Measurements from ENCODE around the gene UBE3A.
"Not testable (repeated sequence)": the region's sequence is repeated elsewhere in the genome, so short reads cannot be mapped to it uniquely, and the experiment has no call there.

The UBE3A gene

GRCh38 chr15:25453246-25453645, 14.4 kb upstream of the UBE3A start:
- H3K9me3 Mint-ChIP-seq; H3K36me3 Mint-ChIP-seq; H3K4me1 Mint-ChIP-seq; H3K27ac Mint-ChIP-seq; ATAC-seq; DNase-seq (ENCODE audit: low spot score in 2 of 2); H3K4me3 Mint-ChIP-seq: not testable (repeated sequence)

GRCh38 chr15:25451501-25451900, 12.7 kb upstream of the UBE3A start:
- no peaks in the 10 kb centered on the region for H3K4me1 Mint-ChIP-seq

GRCh38 chr15:25450163-25450562, 11.3 kb upstream of the UBE3A start:
- DNase-seq (ENCODE audit: low spot score in 2 of 2): no peak
- H3K4me1 Mint-ChIP-seq: no peaks in the 10 kb centered on the region
- ATAC-seq: no peak
- no peak overlapping the region for H3K27ac Mint-ChIP-seq
- no peak overlapping the region for H3K4me3 Mint-ChIP-seq
- peaks cover 8% of the 10 kb centered on the region for H3K9me3 Mint-ChIP-seq
- no peaks in the 10 kb centered on the region for H3K36me3 Mint-ChIP-seq

More at GRCh38 chr15:25451501-25451900, 12.7 kb upstream of the UBE3A start:
- H3K9me3 Mint-ChIP-seq: peaks cover 8% of the 10 kb centered on the region
- no peak overlapping the region for H3K4me3 Mint-ChIP-seq
- ATAC-seq: no peak
- DNase-seq (ENCODE audit: low spot score in 2 of 2): no peak
- H3K27ac Mint-ChIP-seq: no peak overlapping the region
- H3K36me3 Mint-ChIP-seq: no peaks in the 10 kb centered on the region

- ATAC-seq (no peak), DNase-seq (ENCODE audit: low spot score in 2 of 2) (no peak)
- H3K4me1 Mint-ChIP-seq: no peaks in the 10 kb centered on the region
- H3K36me3 Mint-ChIP-seq: no peaks in the 10 kb centered on the region
- H3K9me3 Mint-ChIP-seq: no peaks in the 10 kb centered on the region
- no peak overlapping the region for H3K4me3 Mint-ChIP-seq
- no peak overlapping the region for H3K27ac Mint-ChIP-seq
Measured at GRCh38 chr15:25446076-25446475, 7.3 kb upstream of the UBE3A start.

GRCh38 chr15:25445412-25445811, 6.6 kb upstream of the UBE3A start:
- ATAC-seq: no peak

GRCh38 chr15:25441111-25441510, 2.3 kb upstream of the UBE3A start:
- no peak overlapping the region for H3K27ac Mint-ChIP-seq
- no peak for ATAC-seq
- peaks cover 11% of the 10 kb centered on the region for H3K4me1 Mint-ChIP-seq
- H3K4me3 Mint-ChIP-seq: no peak overlapping the region
- no peaks in the 10 kb centered on the region for H3K9me3 Mint-ChIP-seq
- no peak for DNase-seq (ENCODE audit: low spot score in 2 of 2)
- H3K36me3 Mint-ChIP-seq: no peaks in the 10 kb centered on the region

More at GRCh38 chr15:25445412-25445811, 6.6 kb upstream of the UBE3A start:
- no peak for DNase-seq (ENCODE audit: low spot score in 2 of 2)
- Mint-ChIP-seq H3K4me3 (no peak overlapping the region), H3K9me3 (no peaks in the 10 kb centered on the region), H3K4me1 (no peaks in the 10 kb centered on the region), H3K27ac (no peak overlapping the region), H3K36me3 (no peaks in the 10 kb centered on the region)

- ATAC-seq (peak; percentile 3), DNase-seq (ENCODE audit: low spot score in 2 of 2) (no peak)
- H3K27ac Mint-ChIP-seq: peak overlapping the region; percentile 90
- H3K9me3 Mint-ChIP-seq: no peaks in the 10 kb centered on the region
- no peaks in the 10 kb centered on the region for H3K36me3 Mint-ChIP-seq
- peak overlapping the region; percentile 80 for H3K4me3 Mint-ChIP-seq
- H3K4me1 Mint-ChIP-seq: peaks cover 23% of the 10 kb centered on the region
Measured at GRCh38 chr15:25439369-25439836, 579 bp upstream of the UBE3A start.

GRCh38 chr15:25437777-25438600, 835 bp downstream of the UBE3A start:
- peaks cover 25% of the 10 kb centered on the region for H3K4me1 Mint-ChIP-seq
- H3K36me3 Mint-ChIP-seq: no peaks in the 10 kb centered on the region
- DNase-seq (ENCODE audit: low spot score in 2 of 2): peak; percentile 51 to 80
- ATAC-seq: peak; percentile 61
- peak overlapping the region; percentile 90 for H3K27ac Mint-ChIP-seq
- H3K4me3 Mint-ChIP-seq: peak overlapping the region; percentile 80
- no peaks in the 10 kb centered on the region for H3K9me3 Mint-ChIP-seq

- no peak for ATAC-seq
- H3K4me3 Mint-ChIP-seq: peak overlapping the region; percentile 80
Measured at GRCh38 chr15:25436707-25437106, 2.1 kb downstream of the UBE3A start.

GRCh38 chr15:25435474-25436243, 3.2 kb downstream of the UBE3A start:
- no peaks in the 10 kb centered on the region for H3K9me3 Mint-ChIP-seq
- no peak for DNase-seq (ENCODE audit: low spot score in 2 of 2)
- peaks cover 4% of the 10 kb centered on the region for H3K36me3 Mint-ChIP-seq
- H3K27ac Mint-ChIP-seq: no peak overlapping the region
- peak overlapping the region; percentile 80 for H3K4me3 Mint-ChIP-seq
- ATAC-seq: no peak
- H3K4me1 Mint-ChIP-seq: peaks cover 43% of the 10 kb centered on the region

More at GRCh38 chr15:25436707-25437106, 2.1 kb downstream of the UBE3A start:
- Mint-ChIP-seq H3K9me3 (no peaks in the 10 kb centered on the region), H3K4me1 (peaks cover 35% of the 10 kb centered on the region), H3K27ac (no peak overlapping the region), H3K36me3 (no peaks in the 10 kb centered on the region)
- DNase-seq (ENCODE audit: low spot score in 2 of 2): no peak

- no peak overlapping the region for H3K27ac Mint-ChIP-seq
- H3K9me3 Mint-ChIP-seq: no peaks in the 10 kb centered on the region
- no peak for DNase-seq (ENCODE audit: low spot score in 2 of 2)
- ATAC-seq: no peak
- peaks cover 4% of the 10 kb centered on the region for H3K36me3 Mint-ChIP-seq
- peaks cover 53% of the 10 kb centered on the region for H3K4me1 Mint-ChIP-seq
- no peak overlapping the region for H3K4me3 Mint-ChIP-seq
Measured at GRCh38 chr15:25433118-25433865, 5.5 kb downstream of the UBE3A start.

GRCh38 chr15:25431836-25432561, 6.8 kb downstream of the UBE3A start:
- no peaks in the 10 kb centered on the region for H3K9me3 Mint-ChIP-seq
- H3K27ac Mint-ChIP-seq: no peak overlapping the region
- ATAC-seq: no peak
- H3K4me3 Mint-ChIP-seq: no peak overlapping the region
- no peak for DNase-seq (ENCODE audit: low spot score in 2 of 2)
- peaks cover 56% of the 10 kb centered on the region for H3K4me1 Mint-ChIP-seq
- H3K36me3 Mint-ChIP-seq: peaks cover 4% of the 10 kb centered on the region

GRCh38 chr15:25427861-25428260, 11.0 kb downstream of the UBE3A start:
- Mint-ChIP-seq H3K4me3 (no peak overlapping the region), H3K9me3 (no peaks in the 10 kb centered on the region), H3K4me1 (peaks cover 55% of the 10 kb centered on the region), H3K27ac (no peak overlapping the region), H3K36me3 (peaks cover 10% of the 10 kb centered on the region)
- no peak for ATAC-seq
- DNase-seq (ENCODE audit: low spot score in 2 of 2): no peak

GRCh38 chr15:25426896-25427610, 11.8 kb downstream of the UBE3A start:
- Mint-ChIP-seq H3K36me3 (peaks cover 10% of the 10 kb centered on the region), H3K4me3 (no peak overlapping the region), H3K4me1 (peaks cover 54% of the 10 kb centered on the region), H3K9me3 (no peaks in the 10 kb centered on the region), H3K27ac (peak overlapping the region; percentile 18)
- DNase-seq (ENCODE audit: low spot score in 2 of 2) (no peak), ATAC-seq (no peak)

Data from stimulated activated effector memory CD8-positive, alpha-beta T cell treated with anti-CD3 and anti-CD28 coated beads, Interleukin-12 subunit alpha, Interleukin-12 subunit beta, amount 100 ng/mL, for 72 hours (primary cell).